GM18873 (cell line): Measurements from ENCODE around the gene ZNF575.

Source experiments
- ATAC-seq: cut with Tn5 transposase; IDR thresholded peaks from one replicate; pipeline ENCODE4 v1.9.1; 2021; ENCODE audit warnings: mild to moderate bottlenecking, moderate library complexity, moderate number of reproducible peaks; ENCODE audit not compliant: unreplicated experiment, low FRiP score

The ZNF575 gene, protein sequence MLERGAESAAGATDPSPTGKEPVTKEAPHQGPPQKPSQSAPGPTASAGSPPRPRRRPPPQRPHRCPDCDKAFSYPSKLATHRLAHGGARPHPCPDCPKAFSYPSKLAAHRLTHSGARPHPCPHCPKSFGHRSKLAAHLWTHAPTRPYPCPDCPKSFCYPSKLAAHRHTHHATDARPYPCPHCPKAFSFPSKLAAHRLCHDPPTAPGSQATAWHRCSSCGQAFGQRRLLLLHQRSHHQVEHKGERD

GRCh38 chr19:43532962-43533545, at the start of gene ZNF575:
TSS of gene ZNF575 (plus strand) at chr19:43533188. CDS start at chr19:43534423, 1,235 bp downstream.
- ATAC-seq = peak; percentile 54

DNA sequence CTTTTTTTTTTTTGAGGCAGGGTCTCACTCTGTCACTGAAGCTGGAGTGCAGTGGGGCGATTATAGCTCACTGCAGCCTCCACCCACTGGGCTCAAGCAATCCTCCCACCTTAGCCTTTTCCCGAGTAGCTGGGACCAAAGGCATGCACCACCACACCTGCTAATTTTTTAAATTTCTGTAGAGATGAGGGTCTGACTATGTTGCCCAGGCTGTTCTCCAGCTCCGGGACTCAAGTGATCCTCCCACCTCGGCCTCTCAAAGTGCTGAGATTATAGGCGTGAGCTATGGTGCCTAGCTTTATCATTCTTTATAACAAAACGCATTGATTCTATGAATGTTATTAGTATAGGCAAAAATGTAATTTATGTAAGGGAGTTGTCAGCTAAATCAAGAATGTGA, 49.7 kb upstream of the ZNF575 start:
- ATAC-seq = no peak

DNA sequence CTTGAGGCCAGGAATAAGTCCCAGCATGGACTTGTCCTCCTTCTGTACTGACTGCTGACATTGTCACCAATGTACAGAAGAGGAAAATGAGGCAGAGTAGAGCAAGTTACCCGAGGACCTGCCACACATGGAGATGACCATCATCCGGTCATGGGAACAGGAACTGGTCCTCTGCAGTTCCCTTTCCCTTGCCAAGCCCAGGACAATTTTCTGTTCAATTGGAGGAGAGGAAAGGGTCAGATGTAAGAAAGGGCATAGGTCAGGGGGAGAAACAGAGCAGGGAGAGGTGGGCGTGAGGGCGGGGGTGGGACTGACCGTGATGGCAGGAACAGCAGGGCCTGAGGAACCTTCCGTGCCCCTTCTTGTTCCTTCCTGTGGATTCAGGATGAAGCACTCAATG, 47.0 kb upstream of the ZNF575 start:
- no peak for ATAC-seq

GRCh38 chr19:43486412-43486811, 46.6 kb upstream of the ZNF575 start:
- no peak for ATAC-seq

- ATAC-seq = no peak
Measured at GRCh38 chr19:43488179-43488578, 44.8 kb upstream of the ZNF575 start.

GRCh38 chr19:43489310-43489709, 43.7 kb upstream of the ZNF575 start:
- no peak for ATAC-seq

DNA sequence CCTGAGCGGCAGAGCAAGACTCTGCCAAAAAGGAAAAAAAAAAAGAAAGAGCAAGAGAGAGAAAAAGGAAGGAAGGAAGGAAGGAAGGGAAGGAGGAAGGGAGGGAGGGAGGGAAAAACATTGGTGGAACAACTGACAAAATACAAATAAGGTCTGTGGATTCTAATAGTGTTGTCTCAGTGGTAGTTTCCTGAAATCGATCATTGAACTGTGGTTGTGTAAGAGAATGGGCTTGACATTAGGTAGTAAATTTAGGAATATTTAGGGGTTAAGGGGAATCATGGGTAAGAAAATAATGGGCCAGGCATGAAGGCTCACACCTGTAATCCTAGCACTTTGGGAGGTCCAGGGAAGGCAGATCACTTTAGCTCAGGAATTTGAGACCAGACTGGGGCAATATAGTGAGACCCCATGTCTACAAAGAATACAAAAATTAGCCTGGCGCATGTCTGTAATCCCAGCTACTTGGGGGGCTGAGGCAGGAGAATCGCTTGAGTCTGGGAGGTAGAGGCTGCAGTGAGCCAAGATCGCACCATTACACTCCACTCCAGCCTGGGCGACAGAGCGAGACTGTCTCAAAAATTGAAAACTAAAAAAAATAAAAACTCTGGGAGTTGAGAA, 42.9 kb upstream of the ZNF575 start:
- no peak for ATAC-seq

DNA sequence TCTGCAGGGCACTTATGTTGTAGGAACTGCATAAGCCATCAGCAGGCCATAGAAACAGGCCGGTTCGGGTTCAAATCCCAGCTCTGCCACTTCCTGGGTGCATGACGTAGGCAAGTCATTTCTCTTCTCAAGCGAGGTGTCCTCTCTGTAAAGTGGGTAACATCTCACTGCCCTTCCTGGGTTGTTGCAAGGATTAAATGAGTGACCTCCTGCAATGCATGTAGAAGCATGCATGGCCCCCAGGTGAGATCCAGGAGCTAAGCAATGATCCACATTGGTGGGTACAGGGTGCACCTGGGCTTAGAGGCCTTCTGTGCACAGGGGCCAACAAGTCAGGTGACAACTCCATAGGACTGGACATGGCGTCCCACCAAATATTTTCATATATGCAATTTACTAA, 42.2 kb upstream of the ZNF575 start:
- ATAC-seq = no peak

- ATAC-seq = no peak
Measured at GRCh38 chr19:43495082-43495481, 37.9 kb upstream of the ZNF575 start.

- ATAC-seq = no peak
Measured at GRCh38 chr19:43496960-43497359, 36.0 kb upstream of the ZNF575 start.

DNA sequence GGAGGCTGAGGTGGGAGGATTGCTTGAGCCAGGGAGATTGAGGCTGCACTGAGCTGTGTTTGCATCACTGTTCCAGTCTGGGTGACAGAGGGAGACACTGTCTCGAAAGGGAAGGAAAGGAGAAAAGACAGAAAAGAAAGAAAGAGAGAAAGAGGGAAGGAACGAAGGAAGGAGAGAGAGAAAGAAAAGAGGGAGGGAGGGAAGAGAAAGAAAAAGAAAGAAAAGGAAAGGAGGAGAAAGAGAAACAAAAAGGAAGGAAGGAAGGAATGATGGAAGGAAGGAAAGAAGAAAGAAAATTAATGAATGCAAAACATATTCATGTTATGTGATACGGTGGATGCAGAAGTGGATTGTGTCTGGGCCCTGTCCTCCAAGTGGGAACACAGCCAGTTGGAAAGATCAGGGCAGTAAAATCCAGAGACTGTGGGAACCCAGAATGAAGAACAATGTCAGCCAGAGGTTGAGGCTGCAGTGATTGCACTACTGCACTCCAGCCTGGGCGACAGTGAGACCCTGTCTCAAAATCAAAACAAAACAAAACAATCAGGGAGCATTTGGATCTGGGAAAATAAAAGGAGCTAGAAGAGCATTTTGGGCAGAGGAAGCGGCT, 34.6 kb upstream of the ZNF575 start:
- ATAC-seq = no peak

- no peak for ATAC-seq
Measured at GRCh38 chr19:43499042-43499441, 33.9 kb upstream of the ZNF575 start.

DNA sequence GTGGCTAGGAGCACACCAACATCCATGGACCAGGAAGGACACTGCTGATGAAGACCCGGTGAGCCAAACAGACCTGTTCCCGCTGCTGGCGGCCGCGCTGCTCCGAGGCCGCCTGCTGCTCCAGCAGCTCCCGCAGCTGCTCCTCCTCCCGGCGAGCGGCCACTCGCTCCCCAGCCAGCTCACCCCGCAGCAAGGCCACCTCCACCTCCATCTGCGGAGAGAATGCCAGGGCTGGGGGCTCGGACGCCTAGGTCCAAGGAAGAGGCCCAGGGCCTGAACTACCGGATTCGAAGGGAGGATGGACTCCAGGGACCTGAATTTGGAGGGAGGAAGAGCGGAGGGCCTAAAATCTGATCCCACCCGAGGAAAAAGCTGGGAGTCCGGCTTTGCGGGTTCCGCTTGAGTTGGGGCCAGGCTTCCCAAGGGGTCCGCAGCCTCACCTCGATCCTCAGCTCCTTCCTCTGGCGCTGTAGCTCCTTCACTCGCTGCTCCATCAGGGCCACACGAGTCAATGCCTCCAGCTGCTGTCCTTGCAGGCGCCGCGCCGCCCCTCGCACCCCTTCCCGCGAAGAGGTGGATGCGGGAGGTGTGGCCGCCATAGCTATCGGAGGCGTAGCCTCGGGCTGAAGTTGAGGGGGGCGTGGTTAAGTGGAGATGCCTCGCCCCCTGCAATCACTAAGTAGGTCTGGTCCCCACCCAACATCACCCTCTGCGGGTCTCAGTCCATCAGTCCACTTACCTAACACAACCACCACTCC, 31.1 kb upstream of the ZNF575 start:
- ATAC-seq = no peak

DNA sequence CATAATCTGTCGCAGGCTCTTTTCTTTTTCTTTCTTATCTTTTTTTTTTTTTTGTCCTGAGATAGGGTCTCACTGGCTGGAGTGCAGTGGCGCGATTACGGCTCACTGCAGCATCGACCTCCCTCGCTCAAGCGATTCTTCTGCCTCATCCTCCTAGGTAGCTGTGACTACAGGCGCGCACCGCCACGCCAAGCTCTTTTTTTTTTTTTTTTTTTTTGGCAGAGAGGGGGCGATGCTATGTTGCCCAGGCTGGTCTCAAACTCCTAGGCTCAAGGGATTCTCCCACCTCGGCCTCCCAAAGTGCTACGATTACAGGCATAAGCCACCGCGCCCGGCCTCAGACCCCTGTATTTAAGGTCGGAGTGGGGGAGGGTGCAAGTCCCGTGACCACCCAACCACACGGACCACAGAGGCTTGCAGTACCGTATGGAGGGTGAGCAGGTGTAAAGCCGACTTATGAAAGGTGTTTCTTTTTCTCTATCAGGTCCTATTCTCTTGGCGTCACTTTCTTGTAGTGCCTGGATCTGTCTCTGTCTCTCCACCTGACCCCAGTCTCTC, 30.5 kb upstream of the ZNF575 start:
- no peak for ATAC-seq

GRCh38 chr19:43503501-43504425, 29.2 kb upstream of the ZNF575 start:
- peak; percentile 63 for ATAC-seq

DNA sequence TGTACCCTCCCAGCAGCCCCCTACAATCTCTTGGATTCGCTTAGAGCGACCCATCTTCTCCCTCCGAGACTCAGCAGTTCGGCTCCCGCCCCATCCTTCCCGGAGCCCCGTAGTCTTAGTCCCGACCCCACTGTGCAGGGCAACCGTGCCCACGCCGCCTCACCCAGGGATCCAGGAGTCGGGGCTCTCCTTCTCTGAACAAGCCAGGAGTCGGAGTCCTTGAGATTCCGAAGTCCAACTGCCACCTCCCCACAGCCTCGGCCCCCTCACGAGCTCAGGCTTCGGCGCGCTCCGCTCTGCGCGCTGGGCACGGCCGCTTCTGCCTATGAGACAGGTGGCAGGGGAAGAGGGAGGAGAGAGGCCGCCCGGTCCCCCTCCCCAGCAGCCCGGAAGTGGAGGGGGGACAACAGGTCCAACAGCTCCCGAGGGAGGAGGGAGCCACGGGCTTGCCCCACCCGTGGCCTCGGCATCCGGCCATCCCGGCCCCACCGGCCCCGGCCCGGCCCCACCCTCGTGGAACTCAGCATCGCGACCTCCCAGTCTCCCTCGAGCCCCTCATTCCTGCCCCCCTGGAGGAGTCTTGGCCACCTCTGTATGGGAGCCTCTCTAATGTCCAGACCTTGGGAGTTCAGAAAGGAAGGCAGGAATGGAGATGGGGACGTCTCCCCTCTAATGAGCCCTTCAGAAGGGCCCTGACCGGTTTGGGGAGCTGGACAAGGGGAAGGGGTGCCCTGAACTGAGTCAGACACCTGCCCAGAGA, 28.4 kb upstream of the ZNF575 start, which contains the start of gene PHLDB3:
PHLDB3 (minus strand) TSS at position 321 of the 760 bp plus-strand sequence. CDS start 628 bp downstream, outside the sequence.
- ATAC-seq = peak; percentile 9

DNA sequence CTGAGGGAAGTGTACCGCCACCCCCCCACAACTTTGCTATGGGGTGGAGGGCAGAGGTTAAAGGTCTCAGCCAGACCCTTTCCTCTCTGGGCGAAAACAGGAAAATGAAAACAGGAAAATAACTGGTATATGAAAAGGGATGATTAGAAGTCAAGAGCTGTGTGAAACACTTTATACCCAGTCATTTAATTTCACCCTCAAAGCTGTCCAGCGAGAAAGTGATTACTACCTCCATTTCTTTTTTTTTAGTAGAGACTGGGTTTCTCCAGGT, 27.9 kb upstream of the ZNF575 start:
- ATAC-seq = no peak

GRCh38 chr19:43505941-43506340, 27.0 kb upstream of the ZNF575 start:
- ATAC-seq = no peak

GRCh38 chr19:43506629-43507028, 26.4 kb upstream of the ZNF575 start:
- ATAC-seq = no peak
